KBM-7 (cell line): Measurements from ENCODE around the gene HOMER1.

ENCODE experiments used
- DNase-seq: peaks from one replicate; pipeline ENCODE4 v3.0.0-alpha.2; 2015
- in situ Hi-C: fragments of 300-500 bp; cut with MboI; formaldehyde crosslinking; loops from 2 replicates; pipeline ENCODE4 v1.14.3; 2020; ENCODE audit warnings: low sequenced_read_pairs, low pct_unique_long_range_greater_than_20kb, mixed read lengths

Gene HOMER1

DNA sequence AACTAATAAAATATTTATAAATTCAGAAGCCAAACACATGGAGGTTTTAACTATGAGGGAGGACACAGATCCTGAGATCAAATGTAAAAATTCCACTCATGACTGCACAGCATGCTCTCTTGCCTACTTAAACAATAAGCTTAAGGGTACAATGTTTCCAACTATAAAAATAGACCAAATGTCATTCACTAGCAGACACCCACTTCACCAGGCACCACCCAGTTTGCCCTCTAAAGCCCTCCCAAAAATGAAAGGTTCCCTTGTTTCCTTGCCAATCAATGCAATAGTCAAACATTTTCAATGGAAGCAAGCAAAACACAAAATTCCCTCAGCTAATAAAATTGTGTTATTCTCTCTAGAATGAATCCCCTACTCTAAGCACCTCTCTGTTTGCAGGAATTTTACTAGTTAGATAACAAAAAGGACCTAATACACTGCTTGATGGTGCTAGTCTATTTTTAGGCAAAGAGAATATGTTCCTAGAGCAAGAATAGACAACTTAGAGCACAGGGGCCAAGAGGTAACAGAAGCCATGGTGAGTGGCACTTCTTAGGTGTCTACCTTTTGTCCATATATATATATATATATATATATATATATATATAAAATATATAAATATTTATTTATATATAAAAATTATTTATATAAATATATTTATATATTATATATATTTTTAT lies 135.3 kb downstream of the HOMER1 start:
- DNase-seq: no peak
- in situ Hi-C loops: no loop called here

DNA sequence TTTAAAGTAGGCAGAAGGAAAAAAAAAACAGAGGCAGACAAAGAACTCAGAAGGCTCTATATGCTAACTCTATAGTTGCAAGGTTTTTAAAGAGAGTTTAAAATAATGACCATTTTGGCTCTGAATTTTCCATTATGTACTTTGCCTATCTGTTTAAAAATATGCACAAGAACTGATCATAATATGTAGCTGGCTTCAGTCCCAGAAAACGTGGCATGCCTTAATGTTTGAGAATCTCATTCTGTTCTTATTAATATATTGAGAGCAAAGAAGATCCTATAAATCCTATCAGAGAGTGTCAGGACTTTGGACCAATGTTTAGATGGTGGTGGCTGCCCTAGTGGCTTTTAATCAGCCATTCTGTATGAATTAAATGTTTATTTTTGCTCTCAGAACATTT lies 156.5 kb downstream of the HOMER1 start:
- DNase-seq: no peak

DNA sequence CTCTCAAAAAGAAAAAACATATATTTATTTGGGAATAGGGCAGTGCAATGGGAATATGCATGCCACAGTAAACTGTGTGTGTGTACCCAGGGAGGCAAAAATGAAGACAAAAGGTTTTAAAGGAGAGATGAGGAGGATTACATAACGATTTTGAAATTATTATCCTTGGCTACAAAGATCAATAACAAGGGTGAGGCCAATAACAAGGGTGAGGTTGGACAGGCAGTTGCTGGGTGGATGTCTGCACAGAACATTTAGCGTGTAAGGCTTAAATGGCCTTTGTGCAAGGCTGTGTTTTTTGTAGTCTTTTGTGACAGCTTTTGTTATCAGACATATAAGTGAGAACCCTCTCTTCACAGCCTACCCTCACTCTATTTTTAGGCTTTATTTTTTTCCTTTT lies 164.1 kb downstream of the HOMER1 start:
- in situ Hi-C loops: no loop called here
- no peak for DNase-seq

More for the DNA sequence above, 156.5 kb downstream of the HOMER1 start:
- in situ Hi-C loops: no loop called here

DNA sequence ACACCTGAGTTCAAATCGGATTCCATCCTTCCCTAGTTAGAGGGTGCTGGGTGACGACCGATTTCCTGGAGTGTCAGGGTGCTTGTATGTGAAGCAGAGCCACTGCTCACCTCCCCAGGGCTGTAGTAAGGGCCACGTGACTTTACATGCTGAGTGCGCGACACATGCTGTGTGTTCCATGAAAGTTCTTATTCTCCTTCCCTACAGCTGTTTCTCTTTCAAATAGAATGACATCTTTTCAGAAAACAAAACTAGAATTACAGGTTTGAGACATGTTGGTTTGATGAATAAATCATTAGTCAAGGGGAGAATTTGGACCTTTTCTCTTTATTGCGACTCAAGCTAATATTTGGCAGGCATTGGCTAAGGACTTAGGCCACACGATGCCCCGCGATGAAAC lies 164.9 kb downstream of the HOMER1 start:
- in situ Hi-C loops: no loop called here
- no peak for DNase-seq

DNA sequence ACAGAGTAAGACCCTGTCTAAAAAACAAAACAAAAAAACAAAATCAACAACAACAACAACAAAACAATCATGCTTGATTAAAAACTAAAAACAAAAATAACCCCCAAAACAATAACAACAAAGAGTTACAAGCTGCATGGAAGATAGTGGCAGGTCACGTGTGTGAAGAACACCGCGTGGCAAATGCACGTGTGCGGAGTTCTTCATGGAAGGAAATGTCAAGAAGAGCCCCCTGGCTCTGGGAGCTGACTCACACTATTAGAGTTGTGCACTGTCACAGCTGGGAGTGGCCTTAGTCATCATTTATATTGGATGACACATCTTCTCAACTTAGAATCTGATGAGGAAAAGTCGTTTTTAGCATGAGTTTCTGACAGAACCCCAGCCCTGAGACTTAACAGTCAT lies 167.5 kb downstream of the HOMER1 start:
- no peak for DNase-seq
- in situ Hi-C loops: no loop called here

DNA sequence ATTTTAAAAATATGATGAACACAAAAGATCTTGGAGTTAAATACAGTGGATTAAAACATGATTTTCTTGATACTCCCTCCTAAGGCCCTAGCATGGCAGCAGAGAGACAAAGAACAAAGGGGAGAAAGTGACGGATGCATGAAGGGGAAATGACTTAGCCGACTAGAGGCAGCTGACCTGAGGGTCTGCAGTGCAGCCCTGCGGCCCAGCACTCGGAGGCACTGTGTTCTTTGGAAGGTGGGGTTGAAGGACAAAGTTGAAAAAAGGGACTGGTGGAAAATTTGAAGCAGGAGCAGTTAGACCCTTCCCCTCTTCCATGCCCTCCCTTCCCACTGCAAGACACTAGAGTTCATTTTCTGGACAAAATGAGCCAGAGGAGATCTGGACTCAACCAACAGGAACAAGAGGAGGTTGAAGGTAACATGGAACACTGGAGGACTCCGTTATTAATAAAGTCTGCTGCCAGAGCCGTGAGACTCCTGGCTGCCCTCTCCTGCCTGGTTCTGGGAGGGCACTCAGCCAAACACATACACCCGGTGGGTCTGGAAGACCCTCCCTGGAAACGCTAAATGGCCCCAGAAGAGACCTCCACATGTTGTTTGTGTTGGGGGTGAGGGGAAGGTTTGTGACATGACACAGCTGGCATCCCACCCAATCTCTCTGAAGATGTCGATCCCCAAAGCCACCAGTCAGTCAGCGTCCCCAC lies 179.9 kb downstream of the HOMER1 start:
- in situ Hi-C loops: no loop called here
- no peak for DNase-seq

DNA sequence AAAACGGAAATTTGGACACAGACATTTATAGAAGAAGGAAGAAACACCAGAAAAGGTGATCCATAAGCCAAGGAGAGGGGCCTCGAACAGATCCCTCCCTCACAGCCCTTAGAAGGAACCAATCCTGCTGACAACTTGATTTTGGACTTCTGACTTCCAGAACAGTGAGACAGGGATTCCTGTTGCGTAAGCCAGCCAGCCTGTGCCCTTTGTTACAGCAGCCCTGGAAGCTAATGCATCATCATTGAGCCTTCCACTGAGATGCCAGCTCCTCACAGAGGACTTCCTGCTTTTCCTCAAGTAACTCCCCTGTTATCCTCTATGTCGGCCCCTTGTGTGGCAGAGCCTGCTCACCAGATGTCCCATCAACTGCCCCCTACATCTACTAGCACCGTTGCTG lies 183.9 kb downstream of the HOMER1 start:
- in situ Hi-C loops: no loop called here
- no peak for DNase-seq

DNA sequence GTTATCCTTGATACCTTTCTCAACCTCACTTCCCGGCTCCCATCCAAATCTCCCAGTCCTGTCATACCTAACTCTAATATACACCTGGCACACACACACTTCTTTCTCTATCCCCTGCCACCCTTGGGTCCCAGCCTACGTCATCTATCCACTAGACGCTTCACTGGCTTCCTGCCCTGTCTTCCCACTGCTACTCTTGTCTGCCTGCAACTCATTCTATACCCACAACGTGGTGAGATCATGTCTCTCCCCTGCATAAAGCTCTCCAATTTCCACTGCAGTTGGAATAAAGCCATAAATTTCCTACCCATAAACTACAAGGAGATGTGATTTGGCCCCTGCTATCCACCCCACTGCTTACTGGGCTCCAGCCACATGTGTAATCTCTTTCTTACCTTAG lies 184.5 kb downstream of the HOMER1 start:
- in situ Hi-C loops: no loop called here

More for the DNA sequence above, 184.5 kb downstream of the HOMER1 start:
- no peak for DNase-seq
